ENCODE results near the gene UQCR11.

DNA sequence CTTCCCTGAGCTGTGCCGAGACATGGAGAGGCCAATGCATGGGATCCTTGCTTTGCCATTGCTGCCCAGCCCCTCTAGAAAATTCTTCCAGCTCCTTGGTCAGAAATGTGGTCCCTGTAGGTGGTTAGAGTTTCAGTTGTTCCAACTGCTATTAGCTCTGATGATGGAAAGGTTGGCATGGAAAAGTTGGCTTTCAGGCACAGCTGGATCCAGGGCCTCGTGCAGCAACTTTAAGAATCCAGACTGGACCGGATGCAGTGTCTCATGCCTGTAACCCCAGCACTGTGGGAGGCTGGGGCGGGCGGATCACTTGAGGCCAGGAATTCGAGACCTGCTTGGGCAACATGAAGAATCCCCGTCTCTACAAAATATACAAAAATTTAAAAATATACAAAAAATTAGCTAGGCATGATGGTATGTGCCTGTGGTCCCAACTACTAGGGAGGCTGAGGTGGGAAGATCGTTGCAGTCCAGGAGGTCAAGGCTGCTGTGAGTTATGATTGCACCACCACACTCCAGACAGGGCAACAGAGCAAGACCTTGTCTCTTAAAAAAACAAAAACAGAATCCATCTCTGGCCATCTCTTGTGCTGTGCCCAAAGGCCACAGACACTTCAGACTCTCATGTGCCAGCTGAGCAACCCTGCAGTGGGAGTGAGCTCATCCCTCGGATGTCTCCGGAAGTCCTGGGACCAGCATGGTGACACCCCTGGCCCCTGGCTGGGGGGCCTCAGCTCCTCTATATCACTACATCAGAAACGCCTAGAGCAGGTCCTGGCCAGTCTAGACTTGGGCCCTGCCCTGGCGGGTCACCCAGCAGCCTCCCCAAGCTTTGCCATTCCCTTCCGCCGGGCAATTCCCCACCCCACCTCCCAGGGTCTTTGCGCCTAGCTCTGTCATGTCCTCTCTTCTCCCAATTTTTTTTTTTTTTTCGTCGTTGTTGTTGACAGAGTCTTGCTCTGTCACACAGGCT, 53.9 kb downstream of the UQCR11 start:
- TF ChIP-seq, protein P1, sequence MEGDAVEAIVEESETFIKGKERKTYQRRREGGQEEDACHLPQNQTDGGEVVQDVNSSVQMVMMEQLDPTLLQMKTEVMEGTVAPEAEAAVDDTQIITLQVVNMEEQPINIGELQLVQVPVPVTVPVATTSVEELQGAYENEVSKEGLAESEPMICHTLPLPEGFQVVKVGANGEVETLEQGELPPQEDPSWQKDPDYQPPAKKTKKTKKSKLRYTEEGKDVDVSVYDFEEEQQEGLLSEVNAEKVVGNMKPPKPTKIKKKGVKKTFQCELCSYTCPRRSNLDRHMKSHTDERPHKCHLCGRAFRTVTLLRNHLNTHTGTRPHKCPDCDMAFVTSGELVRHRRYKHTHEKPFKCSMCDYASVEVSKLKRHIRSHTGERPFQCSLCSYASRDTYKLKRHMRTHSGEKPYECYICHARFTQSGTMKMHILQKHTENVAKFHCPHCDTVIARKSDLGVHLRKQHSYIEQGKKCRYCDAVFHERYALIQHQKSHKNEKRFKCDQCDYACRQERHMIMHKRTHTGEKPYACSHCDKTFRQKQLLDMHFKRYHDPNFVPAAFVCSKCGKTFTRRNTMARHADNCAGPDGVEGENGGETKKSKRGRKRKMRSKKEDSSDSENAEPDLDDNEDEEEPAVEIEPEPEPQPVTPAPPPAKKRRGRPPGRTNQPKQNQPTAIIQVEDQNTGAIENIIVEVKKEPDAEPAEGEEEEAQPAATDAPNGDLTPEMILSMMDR (IDR thresholded peaks at IDR 0.05; ENCODE audit: borderline replicate concordance, extremely low read depth, low read length, poor library complexity, severe bottlenecking) = no peak
- no peak for TF ChIP-seq EZH2 (IDR thresholded peaks at IDR 0.05; ENCODE audit: borderline replicate concordance, low read depth, low read length, severe bottlenecking)

All from DND-41 (cell line).